Liver (tissue), 3 donors: ENCODE measurements around the gene CDH22.

Experiments
- ATF3 ChIP-seq: IDR thresholded peaks from 2 replicates; pipeline ENCODE4 v1.6.1; 2016; ENCODE audit warnings: antibody characterized with exemption
- CTCF ChIP-seq: fragments of 150-350 bp; IDR thresholded peaks from 2 replicates; pipeline ENCODE4 v1.5.1; 2017; ENCODE audit warnings: improper control_type of control experiment, low read depth, low read length; ENCODE audit not compliant: missing input control
- RAD21 ChIP-seq, 2 donors: IDR thresholded peaks; 2 replicates each; pipeline ENCODE4 v1.6.1; 2016; ENCODE audit warnings: antibody characterized with exemption in 2 of 2, mild to moderate bottlenecking in 2 of 2
- REST ChIP-seq: IDR thresholded peaks from 2 replicates; pipeline ENCODE4 v1.6.1; 2016; ENCODE audit warnings: antibody characterized with exemption, mild to moderate bottlenecking
- RXRA ChIP-seq, 2 donors: IDR thresholded peaks; 2 replicates each; pipeline ENCODE4 v1.6.1; 2017 to 2018; ENCODE audit warnings: antibody characterized with exemption in 2 of 2, mild to moderate bottlenecking in 1 of 2
- donor health status: healthy.
- donor health status: healthy.

- TF ChIP-seq CTCF (no peak), RXRA (IDR thresholded peaks at IDR 0.05) (no peak), ATF3 (no peak), RAD21 (IDR thresholded peaks at IDR 0.05) (no peak), REST (no peak)
Measured at GRCh38 chr20:46130534-46130933, 177.8 kb downstream of the CDH22 start.
